Measurements from ENCODE around the gene NRIP1. TPM values are rescaled to one million over a fixed set of nuclear protein-coding genes. Genes with fewer than 3 reads are reported as not detected.

Gene NRIP1
- total and polyA plus RNA-seq, 9 of the 15 experiments (the other 6 are each of a cell fraction or from before 2014, with no cell fraction given): 4.3 to 42.8 (median 19.6) TPM

DNA sequence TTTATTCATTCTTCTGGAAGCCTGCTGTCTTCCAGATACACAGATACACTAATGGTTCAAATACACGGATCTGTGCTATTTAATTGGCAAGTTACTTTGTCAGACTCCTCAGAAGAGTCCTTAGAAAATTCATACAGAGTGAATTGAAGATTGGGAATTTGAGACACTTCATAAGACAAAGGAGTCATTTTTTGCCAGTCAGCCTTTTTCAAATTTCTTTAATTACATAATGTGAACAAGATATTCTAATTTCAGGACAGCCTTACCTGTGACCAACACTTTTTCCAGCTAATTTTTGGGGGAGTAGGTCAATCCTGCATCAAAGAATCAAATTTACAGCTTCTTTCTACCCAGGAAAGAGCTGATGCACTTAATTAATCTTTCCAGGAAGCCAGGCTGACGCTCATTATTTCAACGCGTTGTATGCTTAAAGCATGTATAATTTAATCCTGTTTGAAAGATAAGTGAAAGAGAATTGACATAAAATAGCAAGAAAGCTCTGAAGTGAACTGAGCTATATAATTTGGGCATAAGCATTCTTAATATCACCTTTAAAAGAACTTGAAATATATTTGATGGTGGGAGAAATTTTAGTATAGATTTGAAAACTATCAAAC is 12.8 kb upstream of the NRIP1 start (continued):
- TF ChIP-seq, protein P1, sequence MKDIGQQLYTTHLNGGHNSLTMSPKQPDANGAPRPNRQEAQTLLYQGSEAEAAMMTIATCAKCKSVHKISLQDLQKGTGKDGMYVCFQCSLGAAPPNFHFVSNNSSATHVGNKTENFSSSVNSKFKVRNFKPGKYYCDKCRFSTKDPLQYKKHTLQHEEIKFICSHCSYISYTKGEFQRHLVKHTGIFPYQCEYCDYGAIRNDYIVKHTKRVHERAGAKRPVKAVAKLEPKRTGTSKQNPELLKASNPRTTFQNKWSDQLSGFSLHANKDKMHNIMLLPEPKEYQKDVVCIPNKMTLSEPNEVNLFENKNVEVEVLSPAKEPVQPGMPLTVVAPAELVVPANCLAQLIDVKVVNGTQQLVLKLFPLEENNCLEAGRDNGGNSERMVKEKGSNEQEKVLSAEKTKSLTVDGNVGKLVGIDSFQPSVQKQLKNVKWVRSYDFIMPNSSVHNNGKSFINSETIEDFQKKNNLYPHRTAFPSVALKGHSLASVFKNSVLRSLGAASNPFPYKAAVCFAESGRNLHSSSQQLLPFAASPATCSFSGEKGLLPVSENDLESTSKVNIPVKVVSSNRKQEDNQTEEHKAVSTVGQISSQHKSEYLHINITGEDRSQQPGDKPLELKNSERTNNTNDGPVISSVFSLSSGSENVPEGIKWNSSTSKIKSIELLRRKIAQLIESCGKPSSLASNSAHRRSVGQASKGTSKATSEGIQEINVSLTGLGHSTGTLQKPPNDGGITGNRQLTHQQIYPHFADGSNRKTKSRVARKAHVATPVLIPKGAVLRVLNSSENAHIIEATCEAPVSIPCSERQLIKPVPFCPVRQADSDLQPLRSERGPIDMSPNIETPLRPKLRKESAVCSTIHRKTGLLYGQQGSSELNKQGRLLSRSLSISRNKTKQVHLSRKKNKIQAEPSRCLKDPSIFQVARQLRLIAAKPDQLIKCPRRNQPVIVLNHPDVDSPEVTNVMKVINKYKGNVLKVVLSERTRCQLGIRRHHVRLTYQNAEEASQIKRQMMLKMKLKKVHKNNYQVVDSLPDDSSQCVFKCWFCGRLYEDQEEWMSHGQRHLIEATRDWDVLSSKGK (CRISPR knock-in tag; IDR thresholded peaks at IDR 0.05): no peak
- no peak for TF ChIP-seq SMARCC2 (IDR thresholded peaks at IDR 0.05; ENCODE audit: low read depth)
- peak; percentile 54; the same call in 1 of the 2 replicates for TF ChIP-seq MAFF (IDR thresholded peaks at IDR 0.05; ENCODE audit: low read length)
- TF ChIP-seq, protein P2, sequence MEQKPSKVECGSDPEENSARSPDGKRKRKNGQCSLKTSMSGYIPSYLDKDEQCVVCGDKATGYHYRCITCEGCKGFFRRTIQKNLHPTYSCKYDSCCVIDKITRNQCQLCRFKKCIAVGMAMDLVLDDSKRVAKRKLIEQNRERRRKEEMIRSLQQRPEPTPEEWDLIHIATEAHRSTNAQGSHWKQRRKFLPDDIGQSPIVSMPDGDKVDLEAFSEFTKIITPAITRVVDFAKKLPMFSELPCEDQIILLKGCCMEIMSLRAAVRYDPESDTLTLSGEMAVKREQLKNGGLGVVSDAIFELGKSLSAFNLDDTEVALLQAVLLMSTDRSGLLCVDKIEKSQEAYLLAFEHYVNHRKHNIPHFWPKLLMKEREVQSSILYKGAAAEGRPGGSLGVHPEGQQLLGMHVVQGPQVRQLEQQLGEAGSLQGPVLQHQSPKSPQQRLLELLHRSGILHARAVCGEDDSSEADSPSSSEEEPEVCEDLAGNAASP (IDR thresholded peaks at IDR 0.05): no peak
- TF ChIP-seq ZNF277 (CRISPR knock-in tag; IDR thresholded peaks at IDR 0.05; ENCODE audit: borderline replicate concordance): no peak
- TF ChIP-seq RBM39 (optimal IDR thresholded peaks at IDR 0.05; ENCODE audit: low read depth, low read length): no peak
- TF ChIP-seq ZNF507 (tag; conservative IDR thresholded peaks at IDR 0.05): no peak
- TF ChIP-seq SIX5 (IDR thresholded peaks at IDR 0.05; ENCODE audit: borderline replicate concordance in 1 of 2, insufficient read depth in 1 of 2, low read depth in 1 of 2, low read length in 2 of 2): no peak
- no peak for TF ChIP-seq HMG20A (CRISPR knock-in tag; conservative IDR thresholded peaks at IDR 0.05)
- TF ChIP-seq MITF (IDR thresholded peaks at IDR 0.05): no peak
- no peak for TF ChIP-seq NFRKB (IDR thresholded peaks at IDR 0.05; ENCODE audit: low read depth)
- TF ChIP-seq NFYB (IDR thresholded peaks at IDR 0.05; ENCODE audit: extremely low read depth, insufficient read length): no peak

Data from K562 (cell line).